HG03196 (cell line): Measurements from ENCODE around the gene NAV1.
"Not testable (repeated sequence)": the region's sequence is repeated elsewhere in the genome, so short reads cannot be mapped to it uniquely, and the experiment has no call there.

Experiments
- ATAC-seq: cut with Tn5 transposase; IDR thresholded peaks from one replicate; pipeline ENCODE4 v1.9.1; 2021; ENCODE audit not compliant: unreplicated experiment

NAV1 gene

GRCh38 chr1:201538612-201539551 lies at the start of gene NAV1:
NAV1 (plus strand) TSS chr1:201539127; CDS start chr1:201622885, 83,758 bp downstream.
- ATAC-seq: no peak

GRCh38 chr1:201489643-201490261 lies 49.2 kb upstream of the NAV1 start:
- ATAC-seq: no peak

- ATAC-seq: no peak
Observed at GRCh38 chr1:201490708-201491131, 48.2 kb upstream of the NAV1 start.

- ATAC-seq: no peak
Observed at GRCh38 chr1:201491896-201492511, 46.9 kb upstream of the NAV1 start.

- not testable (repeated sequence) for ATAC-seq
Observed at GRCh38 chr1:201493026-201493656, 45.8 kb upstream of the NAV1 start.

- ATAC-seq: no peak
Observed at GRCh38 chr1:201493757-201494617, 44.9 kb upstream of the NAV1 start.

GRCh38 chr1:201495551-201496295 lies 43.2 kb upstream of the NAV1 start:
- no peak for ATAC-seq

- ATAC-seq: no peak
Observed at GRCh38 chr1:201496296-201496690, 42.6 kb upstream of the NAV1 start.

- no peak for ATAC-seq
Observed at GRCh38 chr1:201497935-201498509, 40.9 kb upstream of the NAV1 start.

GRCh38 chr1:201498621-201499020 lies 40.3 kb upstream of the NAV1 start:
- ATAC-seq: no peak

GRCh38 chr1:201499191-201499590 lies 39.7 kb upstream of the NAV1 start:
- ATAC-seq: no peak

- no peak for ATAC-seq
Observed at GRCh38 chr1:201499795-201500669, 38.9 kb upstream of the NAV1 start.

- no peak for ATAC-seq
Observed at GRCh38 chr1:201500670-201501120, 38.2 kb upstream of the NAV1 start.

- ATAC-seq: no peak
Observed at GRCh38 chr1:201501144-201501543, 37.8 kb upstream of the NAV1 start.

- no peak for ATAC-seq
Observed at GRCh38 chr1:201501812-201502510, 37.0 kb upstream of the NAV1 start.

GRCh38 chr1:201502511-201502857 lies 36.4 kb upstream of the NAV1 start:
- ATAC-seq: no peak

GRCh38 chr1:201503397-201504176 lies 35.3 kb upstream of the NAV1 start:
- no peak for ATAC-seq
